Esophagus squamous epithelium (tissue), 5 donors: ENCODE results near the gene HELZ. TPM values are rescaled to one million over a fixed set of nuclear protein-coding genes. Genes with fewer than 3 reads are reported as not detected.

ENCODE experiments used
- DNase-seq: peaks from one replicate; lab custom pipeline; 2025; lab: John Stamatoyannopoulos, UW
- H3K27ac ChIP-seq, 4 donors: fragments of 200-600 bp; sonication (generic); one replicate each; pipeline ENCODE4 v1.5.1; 2016 to 2019; ENCODE audit warnings: mild to moderate bottlenecking in 1 of 4
- H3K27me3 ChIP-seq, 4 donors: fragments of 200-600 bp; sonication (generic); 1 replicate in 3 of 4; 2 replicates in 1 of 4; pipeline versions ENCODE4 v1.5.1 to v1.6.0; 2017 to 2021; ENCODE audit warnings: antibody characterized with exemption in 1 of 4
- H3K36me3 ChIP-seq, 3 donors: fragments of 200-600 bp; sonication (generic); one replicate each; pipeline ENCODE4 v1.5.1; 2016 to 2019
- H3K4me1 ChIP-seq, 3 donors: fragments of 200-600 bp; sonication (generic); one replicate each; pipeline ENCODE4 v1.5.1; 2017 to 2019
- H3K4me3 ChIP-seq, 4 donors: fragments of 200-600 bp; sonication (generic); 1 replicate in 3 of 4; 2 replicates in 1 of 4; pipeline ENCODE4 v1.5.1; 2016 to 2019; ENCODE audit warnings: mild to moderate bottlenecking in 2 of 4, moderate library complexity in 1 of 4
- H3K9me3 ChIP-seq, 3 donors: fragments of 200-600 bp; sonication (generic); one replicate each; pipeline ENCODE4 v1.5.1; 2016 to 2019
- POLR2A ChIP-seq, 4 donors: fragments of 450-650 bp; IDR thresholded peaks; one replicate each; pipeline ENCODE4 v1.6.1; 2017; ENCODE audit warnings: antibody characterized with exemption in 4 of 4, mild to moderate bottlenecking in 4 of 4, moderate library complexity in 3 of 4
- WGBS, 2 donors: methylation state at CpG; one replicate each; pipeline ENCODE4 v1.1.5; 2018; 5-methylcytosine and 5-hydroxymethylcytosine counted together
- intact Hi-C: fragments of 100-400 bp; cut with DNase I; formaldehyde crosslinking; loops from one replicate; pipeline ENCODE4 v1.15.0; 2022
- total RNA-seq, 4 donors: library from RNA; depleted of rRNA; stranded (reverse); fragments of >200 nt; gene quantifications; one replicate each; pipeline ENCODE4 v1.1.0, GENCODE V29; 2016
- TF ChIP-seq, protein P1 (sequence below), 6 experiments: fragments of 450-650 bp in 4 of 6; fragments of 200-600 bp in 2 of 6; sonication (generic) in 2 of 6; IDR thresholded peaks; one replicate each; pipeline ENCODE4 v1.5.1; 2016 to 2019; ENCODE audit warnings: antibody characterized with exemption in 6 of 6, mild to moderate bottlenecking in 4 of 6, moderate library complexity in 4 of 6
- donor health status: DM: yes; HTN: yes; CAD: no.

Gene HELZ
- total RNA-seq, 4 donors from 2014 or later, result 11.4 to 42.5 (median 26.8) TPM

DNA sequence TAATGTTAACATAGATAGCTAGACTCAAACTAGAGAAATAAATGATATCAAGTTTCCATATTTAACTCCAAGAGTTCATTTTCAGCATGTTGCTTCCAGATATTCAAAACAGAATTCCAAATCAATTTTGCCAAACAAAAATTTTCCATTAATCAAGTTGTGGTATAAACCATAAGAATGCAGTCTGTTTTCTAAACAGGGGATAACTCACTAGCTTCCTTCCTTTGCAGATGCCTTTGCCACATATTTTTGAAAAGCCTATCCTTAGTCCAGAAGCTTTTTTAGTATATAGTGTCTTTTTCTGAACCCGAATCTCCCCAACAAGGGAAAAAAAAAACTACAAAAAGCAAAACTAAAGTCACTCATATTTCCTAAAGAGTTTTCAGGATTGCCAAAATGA is 61.5 kb downstream of the HELZ start:
- Histone ChIP-seq H3K27ac (no peak overlapping the region), H3K27me3 (no peaks in the 10 kb centered on the region), H3K36me3 (peaks cover 0 to 57% (median 3%) of the 10 kb centered on the region in 3 donors), H3K4me1 (no peaks in the 10 kb centered on the region), H3K4me3 (no peak overlapping the region), H3K9me3 (no peaks in the 10 kb centered on the region)
- no peak for TF ChIP-seq POLR2A (IDR thresholded peaks at IDR 0.05)
- TF ChIP-seq, protein P1, sequence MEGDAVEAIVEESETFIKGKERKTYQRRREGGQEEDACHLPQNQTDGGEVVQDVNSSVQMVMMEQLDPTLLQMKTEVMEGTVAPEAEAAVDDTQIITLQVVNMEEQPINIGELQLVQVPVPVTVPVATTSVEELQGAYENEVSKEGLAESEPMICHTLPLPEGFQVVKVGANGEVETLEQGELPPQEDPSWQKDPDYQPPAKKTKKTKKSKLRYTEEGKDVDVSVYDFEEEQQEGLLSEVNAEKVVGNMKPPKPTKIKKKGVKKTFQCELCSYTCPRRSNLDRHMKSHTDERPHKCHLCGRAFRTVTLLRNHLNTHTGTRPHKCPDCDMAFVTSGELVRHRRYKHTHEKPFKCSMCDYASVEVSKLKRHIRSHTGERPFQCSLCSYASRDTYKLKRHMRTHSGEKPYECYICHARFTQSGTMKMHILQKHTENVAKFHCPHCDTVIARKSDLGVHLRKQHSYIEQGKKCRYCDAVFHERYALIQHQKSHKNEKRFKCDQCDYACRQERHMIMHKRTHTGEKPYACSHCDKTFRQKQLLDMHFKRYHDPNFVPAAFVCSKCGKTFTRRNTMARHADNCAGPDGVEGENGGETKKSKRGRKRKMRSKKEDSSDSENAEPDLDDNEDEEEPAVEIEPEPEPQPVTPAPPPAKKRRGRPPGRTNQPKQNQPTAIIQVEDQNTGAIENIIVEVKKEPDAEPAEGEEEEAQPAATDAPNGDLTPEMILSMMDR (IDR thresholded peaks at IDR 0.05), result no peak
- DNase-seq, result no peak
- WGBS, 2 donors, result 83 to 100% methylated on average over 1 of the region's 1 CpG
- intact Hi-C loops, result no loop called here

DNA sequence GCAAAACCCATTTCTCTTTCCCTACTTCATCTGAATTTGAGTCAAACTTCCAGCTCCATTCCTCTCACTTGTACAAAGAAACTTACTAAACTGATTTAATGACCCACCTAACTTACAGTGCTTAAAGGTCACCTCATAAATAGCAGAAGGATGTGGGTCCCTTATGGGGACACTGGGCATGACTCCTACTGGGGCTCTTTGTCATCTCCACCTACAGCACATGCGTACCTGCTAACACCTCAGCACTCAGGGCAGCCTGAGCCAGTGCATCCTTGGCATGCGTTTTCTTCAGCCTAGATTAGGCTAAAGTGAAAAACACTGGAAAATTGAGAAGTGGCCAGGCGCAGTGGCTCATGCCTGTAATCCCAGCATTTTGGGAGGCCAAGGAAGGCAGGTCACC is 63.2 kb downstream of the HELZ start:
- H3K4me3 ChIP-seq, result no peak overlapping the region
- TF ChIP-seq, protein P1 (IDR thresholded peaks at IDR 0.05), result no peak
- TF ChIP-seq POLR2A (IDR thresholded peaks at IDR 0.05), result no peak
- intact Hi-C loops, result no loop called here
- no peaks in the 10 kb centered on the region for H3K4me1 ChIP-seq
- no peak overlapping the region for H3K27ac ChIP-seq
- H3K9me3 ChIP-seq, result no peaks in the 10 kb centered on the region
- H3K27me3 ChIP-seq, result no peaks in the 10 kb centered on the region
- DNase-seq, result no peak
- H3K36me3 ChIP-seq, result peaks cover 0 to 57% (median 0%) of the 10 kb centered on the region in 3 donors
- 100% methylated on average over 2 to 3 of the region's 3 CpGs for WGBS, 2 donors

DNA sequence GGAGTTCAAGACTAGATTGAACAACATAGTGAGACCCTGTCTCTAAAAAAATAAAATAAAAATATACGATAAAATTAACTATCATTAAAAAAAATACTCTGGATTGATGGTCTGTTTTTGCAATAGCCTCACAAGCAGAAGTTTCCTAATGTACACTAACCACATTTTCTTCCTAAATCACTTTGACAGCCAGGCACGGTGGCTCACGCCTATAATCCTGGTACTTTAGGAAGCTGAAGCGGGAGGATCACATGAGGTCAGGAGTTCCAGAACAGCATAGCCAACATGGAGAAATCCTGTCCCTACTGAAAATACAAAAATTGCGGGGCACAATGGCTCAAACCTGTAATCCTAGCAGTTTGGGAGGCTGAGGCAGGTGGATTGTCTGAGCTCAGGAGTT is 64.7 kb downstream of the HELZ start:
- Histone ChIP-seq H3K9me3 (no peaks in the 10 kb centered on the region), H3K4me3 (no peak overlapping the region), H3K4me1 (no peaks in the 10 kb centered on the region), H3K36me3 (peaks cover 0 to 70% (median 0%) of the 10 kb centered on the region in 3 donors), H3K27ac (no peak overlapping the region), H3K27me3 (no peaks in the 10 kb centered on the region)
- DNase-seq, result no peak
- WGBS, 2 donors, result 71 to 77% methylated on average over 5 of the region's 5 CpGs
- intact Hi-C loops, result no loop called here
- no peak for TF ChIP-seq POLR2A (IDR thresholded peaks at IDR 0.05)
- TF ChIP-seq, protein P1 (IDR thresholded peaks at IDR 0.05), result no peak

DNA sequence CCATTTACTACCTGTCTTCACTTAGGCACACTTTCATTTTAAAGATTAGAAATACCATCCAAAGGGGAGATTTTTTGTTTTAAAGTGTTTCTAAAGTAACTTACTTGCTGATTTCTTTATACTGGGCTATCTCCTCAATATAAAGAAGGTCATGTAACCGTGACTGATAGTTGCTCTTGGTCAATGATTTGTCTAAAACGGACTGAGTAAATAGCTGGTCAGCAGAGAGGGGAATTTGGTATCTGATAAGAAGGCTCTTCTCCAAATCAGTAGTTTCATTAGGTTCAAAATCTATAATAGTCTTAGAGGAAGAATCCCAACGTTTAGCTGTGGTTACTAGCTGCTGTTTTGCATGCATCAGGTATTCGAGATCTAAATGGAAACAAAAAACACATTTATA is 66.4 kb downstream of the HELZ start:
- Histone ChIP-seq H3K4me3 (no peak overlapping the region), H3K9me3 (no peaks in the 10 kb centered on the region), H3K27ac (no peak overlapping the region), H3K36me3 (peaks cover 0 to 77% (median 0%) of the 10 kb centered on the region in 3 donors), H3K27me3 (no peaks in the 10 kb centered on the region), H3K4me1 (no peaks in the 10 kb centered on the region)
- TF ChIP-seq POLR2A (IDR thresholded peaks at IDR 0.05), result no peak
- intact Hi-C loops, result no loop called here
- DNase-seq, result no peak
- 85 to 86% methylated on average over 4 of the region's 4 CpGs for WGBS, 2 donors

DNA sequence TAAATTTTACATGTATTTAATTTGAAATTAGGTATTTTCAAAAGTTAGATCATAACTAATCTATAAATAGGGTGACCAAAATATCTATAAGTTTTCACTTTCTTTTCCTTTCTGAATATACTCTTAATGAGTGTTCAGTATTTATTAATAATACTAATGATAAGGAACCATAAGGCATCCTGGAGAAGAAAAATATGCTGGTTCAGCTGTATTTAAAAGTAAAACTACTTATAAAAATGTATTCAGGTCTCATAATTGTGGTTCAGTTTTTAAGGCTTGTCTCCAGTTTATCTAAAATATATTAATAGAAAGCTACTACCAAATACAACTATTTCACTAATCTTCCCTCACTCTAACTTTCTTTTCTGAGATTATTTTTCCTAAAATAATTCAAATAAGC is 67.3 kb downstream of the HELZ start:
- H3K36me3 ChIP-seq, result peaks cover 0 to 80% (median 0%) of the 10 kb centered on the region in 3 donors
- H3K27me3 ChIP-seq, result no peaks in the 10 kb centered on the region
- no peak overlapping the region for H3K4me3 ChIP-seq
- TF ChIP-seq, protein P1 (IDR thresholded peaks at IDR 0.05), result no peak
- TF ChIP-seq POLR2A (IDR thresholded peaks at IDR 0.05), result no peak
- no peak overlapping the region for H3K27ac ChIP-seq
- DNase-seq, result no peak
- intact Hi-C loops, result no loop called here
- H3K4me1 ChIP-seq, result no peaks in the 10 kb centered on the region
- no peaks in the 10 kb centered on the region for H3K9me3 ChIP-seq

DNA sequence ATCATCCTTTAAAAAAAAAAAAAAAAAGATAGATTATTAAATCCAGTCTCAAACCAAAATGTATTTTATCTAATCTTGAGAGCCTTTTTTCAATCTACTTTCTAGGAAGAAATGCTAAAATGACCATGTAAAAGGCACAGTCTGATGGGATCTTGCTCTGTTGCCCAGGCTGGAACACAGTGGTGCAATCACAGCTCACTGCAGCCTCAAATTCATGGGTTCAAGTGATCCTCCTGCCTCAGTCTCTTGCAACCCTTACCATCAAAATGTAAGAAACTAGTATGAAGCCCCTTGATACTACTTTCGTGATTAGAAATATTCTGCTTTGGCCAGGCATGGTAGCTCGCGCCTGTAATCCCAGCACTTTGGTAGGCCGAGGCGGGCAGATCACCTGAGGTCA is 70.8 kb downstream of the HELZ start:
- Histone ChIP-seq H3K4me3 (no peak overlapping the region), H3K36me3 (peaks cover 0 to 84% (median 0%) of the 10 kb centered on the region in 3 donors), H3K27me3 (no peaks in the 10 kb centered on the region), H3K27ac (no peak overlapping the region), H3K9me3 (no peaks in the 10 kb centered on the region), H3K4me1 (no peaks in the 10 kb centered on the region)
- intact Hi-C loops, result no loop called here
- TF ChIP-seq, protein P1 (IDR thresholded peaks at IDR 0.05), result no peak
- no peak for TF ChIP-seq POLR2A (IDR thresholded peaks at IDR 0.05)
- DNase-seq, result no peak
- 96 to 100% methylated on average over 1 to 5 of the region's 5 CpGs for WGBS, 2 donors
